ENCODE measurements around the gene NEUROG1.

- TF ChIP-seq CTCF (IDR thresholded peaks at IDR 0.05): no peak
- no peak for TF ChIP-seq POLR2A (IDR thresholded peaks at IDR 0.05)
Measured at GRCh38 chr5:135501965-135502364, 33.8 kb downstream of the NEUROG1 start.

Data from Peyer's patch (tissue), 4 donors.